Loucy (cell line): ENCODE measurements around the gene HOMER1.

ENCODE experiments used
- H2AFZ ChIP-seq: fragments of 200-600 bp; sonication (generic); 2 replicates; pipeline ENCODE4 v1.6.0; 2016; ENCODE audit warnings: antibody characterized with exemption, mild to moderate bottlenecking, low read length, moderate library complexity
- H3F3A ChIP-seq: fragments of 200-600 bp; 2 replicates; pipeline ENCODE4 v1.6.0; 2016; ENCODE audit warnings: antibody characterized with exemption, low read depth, mild to moderate bottlenecking
- H3K27me3 ChIP-seq: fragments of 200-600 bp; sonication (generic); 2 replicates; pipeline ENCODE4 v1.6.1; 2014; ENCODE audit warnings: low read length, mild to moderate bottlenecking; ENCODE audit not compliant: insufficient read depth, poor library complexity, severe bottlenecking
- H3K36me3 ChIP-seq: fragments of 200-600 bp; sonication (generic); 2 replicates; pipeline ENCODE4 v1.6.1; 2016; ENCODE audit warnings: low read length; ENCODE audit not compliant: insufficient read depth
- H3K4me1 ChIP-seq: fragments of 200-600 bp; sonication (generic); 2 replicates; pipeline ENCODE4 v1.5.1; 2014; ENCODE audit warnings: low read length, mild to moderate bottlenecking; ENCODE audit not compliant: insufficient read depth, poor library complexity, severe bottlenecking
- H3K4me2 ChIP-seq: fragments of 200-600 bp; sonication (generic); 2 replicates; pipeline ENCODE4 v1.6.0; 2014; ENCODE audit warnings: antibody characterized with exemption, low read length, low read depth, mild to moderate bottlenecking; ENCODE audit not compliant: poor library complexity, severe bottlenecking
- H3K4me3 ChIP-seq: fragments of 200-600 bp; sonication (generic); 2 replicates; pipeline ENCODE4 v1.5.1; 2014; ENCODE audit warnings: low read length, mild to moderate bottlenecking, mixed read lengths; ENCODE audit not compliant: poor library complexity, severe bottlenecking
- H3K79me2 ChIP-seq: fragments of 200-600 bp; sonication (generic); 2 replicates; pipeline ENCODE4 v1.6.1; 2014; ENCODE audit warnings: low read length; ENCODE audit not compliant: insufficient read depth
- H3K9ac ChIP-seq: fragments of 200-600 bp; sonication (generic); 2 replicates; pipeline ENCODE4 v1.6.0; 2014; ENCODE audit warnings: mild to moderate bottlenecking, low read depth, low read length, moderate library complexity; ENCODE audit not compliant: poor library complexity, severe bottlenecking
- H3K9me2 ChIP-seq: fragments of 200-600 bp; sonication (generic); replicated peaks from 2 replicates; pipeline ENCODE4 v1.6.1; 2016; ENCODE audit warnings: low read depth, low read length, mixed read lengths
- H3K9me3 ChIP-seq: fragments of 200-600 bp; sonication (generic); 2 replicates; pipeline ENCODE4 v1.6.1; 2014; ENCODE audit warnings: mild to moderate bottlenecking, antibody characterized with exemption, low read length, low read depth; ENCODE audit not compliant: insufficient read depth
- H4K20me1 ChIP-seq: fragments of 200-600 bp; sonication (generic); 2 replicates; pipeline ENCODE4 v1.6.0; 2014; ENCODE audit warnings: antibody characterized with exemption, low read length, mild to moderate bottlenecking; ENCODE audit not compliant: insufficient read depth, poor library complexity, severe bottlenecking
- CTCF ChIP-seq: fragments of 200-600 bp; sonication (generic); conservative IDR thresholded peaks from 2 replicates; pipeline ENCODE4 v1.5.1; 2014; ENCODE audit warnings: mild to moderate bottlenecking, antibody characterized with exemption, low read length
- EZH2phosphoT487 ChIP-seq: fragments of 200-600 bp; IDR thresholded peaks from 2 replicates; pipeline ENCODE4 v1.6.1; 2018; ENCODE audit warnings: antibody characterized with exemption, mild to moderate bottlenecking, moderate library complexity, borderline replicate concordance

The HOMER1 gene

GRCh38 chr5:79499640-79500273 is 14.2 kb downstream of the HOMER1 start:
- no peak overlapping the region for H3K9ac ChIP-seq
- no peaks in the 10 kb centered on the region for H3K27me3 ChIP-seq
- peaks cover 5% of the 10 kb centered on the region; the same call in 1 of the 2 replicates for H3F3A ChIP-seq
- peak overlapping the region; percentile 45 for H3K4me3 ChIP-seq
- TF ChIP-seq EZH2phosphoT487: no peak
- no peak for TF ChIP-seq CTCF
- no peaks in the 10 kb centered on the region for H3K9me2 ChIP-seq
- H3K4me2 ChIP-seq: peak overlapping the region; percentile 61
- no peaks in the 10 kb centered on the region for H3K9me3 ChIP-seq
- H2AFZ ChIP-seq: no peak overlapping the region
- no peaks in the 10 kb centered on the region for H3K36me3 ChIP-seq
- H3K79me2 ChIP-seq: peaks cover 33% of the 10 kb centered on the region
- H3K4me1 ChIP-seq: peaks cover 26% of the 10 kb centered on the region
- no peaks in the 10 kb centered on the region for H4K20me1 ChIP-seq

- Histone ChIP-seq H3K27me3 (no peaks in the 10 kb centered on the region), H3K9me2 (no peaks in the 10 kb centered on the region), H4K20me1 (no peaks in the 10 kb centered on the region), H3K4me2 (no peak overlapping the region), H3K4me1 (peaks cover 8% of the 10 kb centered on the region), H3K79me2 (0 out of 2 replicates have a peak, but pooled peaks cover 8% of the 10 kb centered on the region), H3K9me3 (no peaks in the 10 kb centered on the region), H2AFZ (no peak overlapping the region), H3K36me3 (no peaks in the 10 kb centered on the region), H3K4me3 (no peak overlapping the region), H3F3A (peaks cover 4% of the 10 kb centered on the region; the same call in 1 of the 2 replicates), H3K9ac (no peak overlapping the region)
- TF ChIP-seq EZH2phosphoT487: no peak
- TF ChIP-seq CTCF: no peak
Measured at GRCh38 chr5:79495311-79495710, 18.6 kb downstream of the HOMER1 start.

GRCh38 chr5:79493596-79494345 is 20.2 kb downstream of the HOMER1 start:
- H3K79me2 ChIP-seq: 0 out of 2 replicates have a peak, but pooled peaks cover 8% of the 10 kb centered on the region
- H2AFZ ChIP-seq: no peak overlapping the region
- H3K4me2 ChIP-seq: no peak overlapping the region
- no peaks in the 10 kb centered on the region for H3K36me3 ChIP-seq
- no peaks in the 10 kb centered on the region for H3F3A ChIP-seq
- no peaks in the 10 kb centered on the region for H4K20me1 ChIP-seq
- no peaks in the 10 kb centered on the region for H3K27me3 ChIP-seq
- no peaks in the 10 kb centered on the region for H3K9me2 ChIP-seq
- TF ChIP-seq EZH2phosphoT487: no peak
- no peak for TF ChIP-seq CTCF
- no peak overlapping the region for H3K9ac ChIP-seq
- H3K9me3 ChIP-seq: no peaks in the 10 kb centered on the region
- H3K4me3 ChIP-seq: no peak overlapping the region
- H3K4me1 ChIP-seq: no peaks in the 10 kb centered on the region
